Jurkat, Clone E6-1 (cell line): ENCODE measurements around the gene TSC1.

Experiments used
- DNase-seq: peaks from one replicate; pipeline ENCODE4 v3.0.0-alpha.2; 2011; ENCODE audit warnings: low read depth, low spot score
- H3K4me3 ChIP-seq: 2 replicates; pipeline ENCODE4 v1.5.1; 2011; ENCODE audit warnings: mild to moderate bottlenecking, low read length, control low read depth, moderate library complexity

The TSC1 gene

GRCh38 chr9:132878695-132879456 is 65.5 kb downstream of the TSC1 start, which contains the start of gene SPACA9:
Gene SPACA9 (plus strand): TSS chr9:132878898. CDS start chr9:132883948, 5,050 bp downstream.
- no peak for DNase-seq
- H3K4me3 ChIP-seq = peak within 1 kb of the TSS; percentile 95

DNA sequence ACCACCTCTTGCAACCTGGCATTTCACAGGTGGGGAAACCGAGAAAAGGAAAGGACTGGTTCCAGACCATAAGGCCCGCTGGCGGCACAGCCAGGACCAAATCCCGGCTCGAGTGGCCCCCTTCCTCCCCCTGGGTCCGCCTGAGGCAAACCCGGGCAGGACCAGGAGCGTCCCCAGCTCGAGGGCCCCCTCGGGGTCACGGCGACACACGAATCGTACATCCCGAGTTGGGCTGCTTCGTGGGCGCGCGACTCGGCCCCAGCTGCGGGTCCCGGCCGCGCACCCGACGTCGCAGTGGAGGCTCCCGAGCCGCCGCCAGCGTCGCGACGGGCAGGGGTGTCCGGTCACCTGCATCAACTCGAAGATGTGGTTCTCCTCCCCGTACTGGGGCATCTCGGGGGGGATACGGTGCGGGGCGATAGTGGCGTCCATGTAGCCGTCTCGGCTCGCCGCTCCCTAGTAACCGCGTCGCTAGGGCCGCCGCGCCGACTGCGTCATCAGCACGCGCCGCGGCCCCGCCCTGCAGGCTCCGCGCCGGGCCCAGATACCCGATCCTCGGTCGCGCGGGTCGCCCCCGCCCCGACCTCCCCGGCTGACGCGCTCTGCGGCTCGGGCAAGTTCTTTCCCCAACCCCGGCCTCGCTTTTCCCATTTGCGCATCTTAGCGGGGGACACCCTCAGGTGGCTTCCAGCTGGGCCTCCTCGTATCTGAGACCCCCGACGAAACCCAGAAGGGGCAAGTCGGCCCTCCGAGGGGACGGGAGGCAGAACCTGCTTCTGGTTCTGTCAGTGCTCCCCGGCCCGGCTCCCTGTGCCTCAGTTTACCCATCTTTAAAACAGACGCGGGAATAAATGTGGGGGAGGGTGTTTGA is 66.4 kb downstream of the TSC1 start, which contains the start of gene AK8:
Gene AK8, minus strand, starts transcription at position 461 of the 871 bp plus-strand sequence. Its CDS starts 29 bp downstream, at position 432.
- peak within 1 kb of the TSS; percentile 95 for H3K4me3 ChIP-seq
- DNase-seq = no peak

DNA sequence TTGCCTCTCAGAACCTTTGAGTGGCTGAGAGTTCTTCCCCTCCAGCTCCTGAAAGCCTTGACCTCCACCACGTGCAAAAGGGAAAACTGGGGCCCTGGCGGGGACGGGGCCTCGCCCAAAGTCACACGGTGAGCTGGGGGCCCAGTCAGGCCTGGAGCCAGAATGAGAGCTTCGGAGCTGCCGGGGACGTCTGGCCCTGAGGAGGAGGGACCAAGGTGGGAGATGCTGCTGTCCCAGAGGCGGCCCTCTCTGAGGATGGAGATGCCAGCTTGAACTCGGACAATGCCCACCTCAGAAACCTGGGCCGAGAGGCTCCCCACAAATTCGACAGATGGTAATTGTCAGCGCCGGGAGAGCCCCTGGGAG is 67.0 kb downstream of the TSC1 start:
- H3K4me3 ChIP-seq = peak overlapping the region; percentile 95

GRCh38 chr9:132876849-132877248 is 67.6 kb downstream of the TSC1 start:
- DNase-seq = no peak
- no peak overlapping the region for H3K4me3 ChIP-seq

More for the DNA sequence above, 67.0 kb downstream of the TSC1 start:
- no peak for DNase-seq

DNA sequence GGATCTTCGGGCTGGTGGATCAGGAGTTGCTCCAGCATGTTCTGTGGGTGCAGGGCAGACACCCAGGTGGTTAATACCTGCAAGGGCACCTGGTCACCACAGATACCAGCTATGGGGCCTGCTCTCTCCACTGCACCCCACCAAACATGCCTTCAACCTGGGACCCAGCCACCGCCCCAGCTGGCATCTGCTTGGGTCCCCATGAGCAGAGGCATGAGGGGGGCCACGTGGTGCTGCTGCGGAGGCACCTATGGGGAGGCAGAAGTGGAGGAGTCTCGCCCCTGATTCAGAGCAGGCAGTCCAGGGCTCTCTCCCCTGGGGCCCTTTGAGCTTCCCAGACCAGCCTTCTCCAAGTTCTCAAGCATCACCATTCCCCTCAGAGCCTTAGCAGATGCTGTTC is 69.3 kb downstream of the TSC1 start:
- no peak overlapping the region for H3K4me3 ChIP-seq
- no peak for DNase-seq

DNA sequence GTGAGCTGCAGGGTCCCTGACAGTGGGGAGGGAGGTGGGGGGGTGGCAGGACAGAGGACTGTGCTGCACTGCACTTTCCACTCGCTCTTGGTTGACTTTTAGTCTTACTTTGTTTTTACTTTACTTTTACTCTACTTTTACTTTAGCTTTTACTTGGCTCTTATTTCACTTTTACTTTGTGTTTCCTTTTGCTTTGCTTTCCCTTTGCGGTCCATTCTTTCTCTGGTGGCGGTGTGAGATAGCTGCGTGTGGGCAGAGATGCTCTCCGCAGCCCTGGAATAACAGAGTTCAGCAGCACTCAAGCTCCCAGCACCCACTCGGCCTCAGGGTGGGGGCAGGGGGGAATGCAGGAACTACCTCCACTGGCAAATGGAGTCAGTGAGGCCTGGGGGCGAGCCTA is 71.0 kb downstream of the TSC1 start:
- no peak for DNase-seq
- H3K4me3 ChIP-seq = no peak overlapping the region

GRCh38 chr9:132869266-132869665 is 75.2 kb downstream of the TSC1 start:
- no peak for DNase-seq

GRCh38 chr9:132866898-132867297 is 77.5 kb downstream of the TSC1 start:
- H3K4me3 ChIP-seq = no peak overlapping the region
- no peak for DNase-seq

More at GRCh38 chr9:132869266-132869665, 75.2 kb downstream of the TSC1 start:
- H3K4me3 ChIP-seq = no peak overlapping the region

- no peak overlapping the region for H3K4me3 ChIP-seq
- no peak for DNase-seq
Measured at GRCh38 chr9:132864691-132865090, 79.7 kb downstream of the TSC1 start.

DNA sequence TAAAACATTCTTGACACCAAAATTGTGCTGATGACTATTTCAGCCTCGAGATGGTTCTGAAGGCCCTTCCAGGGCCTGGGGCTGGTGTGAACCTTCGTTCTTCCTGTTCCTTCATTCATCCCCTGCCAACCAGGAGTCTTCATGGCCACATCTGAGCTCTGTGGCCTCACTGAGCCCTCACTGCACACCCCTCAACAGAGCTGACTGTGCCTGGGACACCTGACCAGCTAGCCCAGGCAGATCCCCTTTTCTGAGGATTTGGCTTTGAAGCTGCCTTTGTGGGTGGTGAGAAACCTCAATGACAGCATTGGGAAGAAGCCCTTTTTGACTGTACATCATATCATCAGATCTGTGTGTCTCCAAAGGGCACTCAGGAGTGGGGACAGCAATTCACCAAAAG is 80.1 kb downstream of the TSC1 start:
- H3K4me3 ChIP-seq = no peak overlapping the region
- no peak for DNase-seq

GRCh38 chr9:132863096-132863495 is 81.3 kb downstream of the TSC1 start:
- DNase-seq = no peak
- no peak overlapping the region for H3K4me3 ChIP-seq

- no peak overlapping the region for H3K4me3 ChIP-seq
- peak; percentile 93 for DNase-seq
Measured at GRCh38 chr9:132862533-132862932, 81.9 kb downstream of the TSC1 start.

- no peak for DNase-seq
- H3K4me3 ChIP-seq = no peak overlapping the region
Measured at GRCh38 chr9:132861666-132862065, 82.8 kb downstream of the TSC1 start.

GRCh38 chr9:132858751-132859150 is 85.7 kb downstream of the TSC1 start:
- no peak overlapping the region for H3K4me3 ChIP-seq
- no peak for DNase-seq

DNA sequence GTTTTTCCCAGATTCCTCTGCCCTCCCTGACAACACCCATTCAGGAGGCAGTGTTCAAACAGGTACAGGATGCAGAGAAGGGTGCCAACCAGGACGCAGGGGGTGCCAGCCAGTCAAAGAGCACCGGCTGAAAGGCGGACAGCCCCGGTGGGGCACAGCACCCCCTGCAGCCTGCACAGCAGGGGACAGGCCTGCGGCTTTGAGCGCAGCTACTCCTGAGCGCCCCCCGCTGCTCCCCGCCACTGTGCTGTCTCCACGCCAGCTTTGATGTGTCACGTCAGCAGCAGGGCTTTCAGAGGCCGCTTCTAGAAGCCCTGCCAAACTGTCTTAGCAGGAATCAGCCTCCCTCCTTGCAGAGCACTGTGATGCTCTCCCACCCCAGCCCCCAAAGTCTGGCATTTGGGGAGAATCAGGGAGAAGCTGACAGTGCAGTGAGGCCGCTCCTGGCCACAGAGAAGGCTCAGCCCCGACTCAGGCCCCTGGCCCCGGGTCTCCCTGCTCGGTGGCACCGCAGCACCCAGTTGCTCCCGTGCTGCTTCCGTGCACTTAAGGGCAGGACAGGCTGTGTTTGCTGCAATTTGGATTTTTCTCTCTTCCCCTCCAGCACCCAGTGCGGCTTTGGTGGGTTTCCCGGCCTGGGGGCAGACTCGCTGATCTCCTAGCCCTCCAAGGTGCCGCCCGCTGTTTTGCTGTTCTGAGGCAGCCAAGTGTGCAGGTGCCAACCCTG is 86.6 kb downstream of the TSC1 start:
- peak overlapping the region; percentile 38 for H3K4me3 ChIP-seq
- DNase-seq = peak; percentile 86

- no peak overlapping the region for H3K4me3 ChIP-seq
Measured at GRCh38 chr9:132857031-132857430, 87.4 kb downstream of the TSC1 start.

DNA sequence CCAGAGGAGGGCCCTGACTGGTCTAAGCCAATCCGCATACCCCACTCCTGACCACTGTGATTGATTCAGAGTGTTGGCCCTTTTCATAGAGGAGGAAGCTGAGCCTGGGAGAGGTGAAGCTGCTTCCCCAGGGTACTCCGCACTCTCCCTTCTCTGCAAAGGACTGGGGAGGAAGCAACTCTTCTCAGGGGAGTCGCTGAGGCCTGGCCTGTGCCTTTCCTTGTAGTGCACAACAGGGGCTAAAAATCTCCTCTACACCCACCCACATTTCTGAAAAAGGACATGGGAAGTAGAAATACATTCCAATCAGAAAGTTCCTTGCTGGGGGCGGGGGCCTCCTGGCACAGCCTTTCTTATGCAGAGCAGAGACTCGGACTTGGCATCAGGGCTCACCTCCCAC is 88.5 kb downstream of the TSC1 start:
- no peak overlapping the region for H3K4me3 ChIP-seq
- DNase-seq = no peak

More at GRCh38 chr9:132857031-132857430, 87.4 kb downstream of the TSC1 start:
- no peak for DNase-seq

DNA sequence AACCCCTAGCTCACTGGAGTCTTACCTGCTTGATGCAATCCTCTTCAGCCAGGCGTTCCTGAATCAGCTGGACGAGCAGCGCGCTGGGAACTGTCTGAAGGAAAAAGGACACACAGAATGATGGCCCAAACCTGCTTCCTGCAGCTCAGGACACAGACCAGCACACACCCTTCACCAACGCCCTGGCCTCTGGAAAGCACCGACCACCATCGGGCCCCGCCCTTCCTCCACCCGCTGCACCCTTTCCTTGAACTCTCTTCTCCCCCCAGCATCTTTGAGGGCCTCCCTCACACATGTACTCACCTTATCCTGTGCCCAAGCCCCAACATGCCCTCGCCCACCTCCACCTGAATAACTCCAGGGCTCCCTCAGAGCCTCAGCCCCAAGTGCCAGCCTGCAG is 89.6 kb downstream of the TSC1 start:
- no peak overlapping the region for H3K4me3 ChIP-seq
- no peak for DNase-seq

GRCh38 chr9:132853482-132853881 is 90.9 kb downstream of the TSC1 start:
- no peak for DNase-seq
- H3K4me3 ChIP-seq = no peak overlapping the region
